ENCODE data around the gene TUBB6.

The TUBB6 gene

DNA sequence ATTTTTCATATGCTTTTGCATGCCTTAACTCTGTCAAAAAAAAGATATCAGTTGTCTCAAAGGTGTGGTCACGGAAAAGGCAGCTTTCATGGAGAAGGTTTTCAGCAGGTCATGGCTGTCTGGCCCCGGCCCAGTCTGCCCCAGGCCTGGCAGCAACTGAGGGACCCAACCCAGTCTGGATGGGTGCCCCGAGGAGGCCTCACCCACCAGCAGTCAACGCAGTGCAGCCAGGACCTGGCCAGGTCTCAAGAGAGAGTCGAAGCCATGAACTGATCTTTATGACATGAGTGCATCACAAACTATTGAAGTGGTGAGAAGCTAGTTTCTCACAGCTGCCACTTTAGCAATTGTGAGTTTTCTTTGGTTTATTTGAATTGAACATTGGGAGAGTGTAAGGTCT is 7.9 kb downstream of the TUBB6 start:
- DNase-seq: no peak

DNA sequence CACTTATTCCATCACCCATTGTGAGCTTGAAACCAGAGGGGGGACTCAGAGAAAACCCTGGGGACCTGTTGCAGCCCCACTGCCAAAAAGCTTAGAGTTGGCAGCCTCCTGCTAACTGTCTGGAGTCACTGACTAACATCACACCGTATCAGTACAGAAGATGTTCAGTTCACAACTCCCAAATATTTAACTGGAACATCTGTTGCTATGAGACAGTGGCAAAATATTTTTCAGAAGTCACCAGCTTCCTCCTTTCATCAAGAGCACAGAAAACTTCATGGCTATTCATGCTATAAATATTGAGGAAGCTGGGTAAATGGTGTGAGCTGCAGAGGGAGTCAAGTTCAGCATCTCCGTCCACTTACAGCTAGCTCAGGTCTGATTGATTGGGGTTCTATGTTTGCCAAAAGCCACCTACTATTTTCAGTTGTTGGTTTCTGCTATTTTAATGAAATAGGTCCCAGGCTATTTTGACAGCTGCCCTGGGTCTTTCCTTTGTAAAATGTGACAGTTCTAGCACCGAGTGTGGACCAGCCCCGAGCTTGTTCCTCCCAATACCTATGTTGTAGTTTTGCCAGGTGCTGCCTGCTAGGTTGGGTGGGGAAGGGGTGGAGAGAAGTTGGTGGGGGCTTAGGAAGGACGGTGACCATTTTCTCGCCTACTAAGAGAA is 9.8 kb downstream of the TUBB6 start:
- no peak for DNase-seq

DNA sequence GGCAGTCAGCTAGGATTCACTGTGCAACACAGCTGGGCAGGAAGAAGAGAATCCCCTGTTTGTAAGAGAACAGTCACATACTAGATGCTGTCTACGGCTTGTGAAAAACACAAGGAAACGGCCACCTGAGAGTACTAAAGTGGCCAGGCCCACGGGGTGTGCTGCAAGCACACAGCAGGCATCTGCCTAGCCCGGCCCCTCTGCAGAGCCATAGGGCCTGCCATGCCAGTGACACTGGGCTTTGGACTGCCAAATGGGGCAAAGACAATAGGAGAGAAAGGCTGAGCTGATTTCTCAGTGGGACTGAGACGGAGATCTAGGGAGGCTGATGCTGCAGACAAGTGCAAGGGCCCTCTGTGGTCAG is 10.3 kb downstream of the TUBB6 start:
- no peak for DNase-seq

DNA sequence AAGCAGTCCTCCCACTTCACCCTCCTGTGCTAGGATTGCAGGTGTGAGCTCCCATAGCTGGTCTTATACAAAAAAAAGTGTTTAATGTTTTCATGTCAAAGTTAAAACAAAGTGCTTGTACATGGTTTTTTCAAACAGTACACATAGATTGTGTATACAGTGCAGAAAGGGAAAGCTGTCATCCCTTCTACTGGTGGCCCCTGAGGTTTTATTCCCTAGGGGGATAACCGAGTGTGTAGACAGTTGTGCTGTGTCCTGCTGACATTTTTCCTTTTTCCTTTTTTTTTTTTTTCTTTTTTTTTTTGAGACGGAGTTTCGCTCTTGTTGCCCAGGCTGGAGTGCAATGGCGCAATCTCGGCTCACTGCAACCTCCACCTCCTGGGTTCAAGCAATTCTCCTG is 10.8 kb downstream of the TUBB6 start:
- no peak for DNase-seq

DNA sequence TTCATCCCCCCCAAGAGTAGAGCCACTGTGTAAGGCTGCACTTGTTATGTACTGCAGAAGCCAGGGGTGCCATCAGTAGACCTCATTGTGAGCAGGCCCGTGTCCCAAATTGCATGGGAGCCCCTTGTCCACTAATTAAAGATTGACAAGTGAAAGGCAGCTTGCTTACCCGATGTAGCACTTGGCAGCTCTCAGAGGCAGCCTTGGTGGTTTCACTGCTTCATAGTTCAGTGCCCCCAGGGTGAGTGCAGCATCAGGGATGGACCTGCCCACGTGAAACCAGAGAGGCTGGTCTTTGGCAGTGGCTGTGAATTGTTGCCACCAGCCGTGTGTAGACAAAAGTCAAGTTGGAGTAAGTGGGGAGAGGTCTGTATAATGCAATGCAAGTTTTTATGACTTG is 13.3 kb downstream of the TUBB6 start:
- DNase-seq: no peak

DNA sequence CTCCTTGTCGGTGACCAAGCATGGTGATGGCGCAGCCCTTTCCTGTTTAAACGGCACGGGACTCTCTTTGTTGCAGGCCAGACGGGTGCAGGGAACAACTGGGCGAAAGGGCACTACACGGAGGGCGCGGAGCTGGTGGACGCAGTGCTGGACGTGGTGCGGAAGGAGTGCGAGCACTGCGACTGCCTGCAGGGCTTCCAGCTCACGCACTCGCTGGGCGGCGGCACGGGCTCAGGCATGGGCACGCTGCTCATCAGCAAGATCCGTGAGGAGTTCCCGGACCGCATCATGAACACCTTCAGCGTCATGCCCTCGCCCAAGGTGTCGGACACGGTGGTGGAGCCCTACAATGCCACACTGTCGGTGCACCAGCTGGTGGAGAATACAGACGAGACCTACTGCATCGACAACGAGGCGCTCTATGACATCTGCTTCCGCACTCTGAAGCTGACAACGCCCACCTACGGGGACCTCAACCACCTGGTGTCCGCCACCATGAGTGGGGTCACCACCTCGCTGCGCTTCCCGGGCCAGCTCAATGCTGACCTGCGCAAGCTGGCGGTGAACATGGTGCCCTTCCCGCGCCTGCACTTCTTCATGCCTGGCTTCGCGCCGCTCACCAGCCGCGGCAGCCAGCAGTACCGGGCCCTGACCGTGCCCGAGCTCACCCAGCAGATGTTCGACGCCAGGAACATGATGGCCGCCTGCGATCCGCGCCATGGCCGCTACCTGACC is 17.1 kb downstream of the TUBB6 start:
- DNase-seq: no peak

DNA sequence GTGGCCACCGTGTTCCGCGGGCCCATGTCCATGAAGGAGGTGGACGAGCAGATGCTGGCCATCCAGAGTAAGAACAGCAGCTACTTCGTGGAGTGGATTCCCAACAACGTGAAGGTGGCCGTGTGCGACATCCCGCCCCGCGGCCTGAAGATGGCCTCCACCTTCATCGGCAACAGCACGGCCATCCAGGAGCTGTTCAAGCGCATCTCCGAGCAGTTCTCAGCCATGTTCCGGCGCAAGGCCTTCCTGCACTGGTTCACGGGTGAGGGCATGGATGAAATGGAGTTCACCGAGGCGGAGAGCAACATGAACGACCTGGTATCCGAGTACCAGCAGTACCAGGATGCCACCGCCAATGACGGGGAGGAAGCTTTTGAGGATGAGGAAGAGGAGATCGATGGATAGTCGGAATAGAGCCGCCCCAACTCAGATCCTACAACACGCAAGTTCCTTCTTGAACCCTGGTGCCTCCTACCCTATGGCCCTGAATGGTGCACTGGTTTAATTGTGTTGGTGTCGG is 17.7 kb downstream of the TUBB6 start:
- DNase-seq: no peak

DNA sequence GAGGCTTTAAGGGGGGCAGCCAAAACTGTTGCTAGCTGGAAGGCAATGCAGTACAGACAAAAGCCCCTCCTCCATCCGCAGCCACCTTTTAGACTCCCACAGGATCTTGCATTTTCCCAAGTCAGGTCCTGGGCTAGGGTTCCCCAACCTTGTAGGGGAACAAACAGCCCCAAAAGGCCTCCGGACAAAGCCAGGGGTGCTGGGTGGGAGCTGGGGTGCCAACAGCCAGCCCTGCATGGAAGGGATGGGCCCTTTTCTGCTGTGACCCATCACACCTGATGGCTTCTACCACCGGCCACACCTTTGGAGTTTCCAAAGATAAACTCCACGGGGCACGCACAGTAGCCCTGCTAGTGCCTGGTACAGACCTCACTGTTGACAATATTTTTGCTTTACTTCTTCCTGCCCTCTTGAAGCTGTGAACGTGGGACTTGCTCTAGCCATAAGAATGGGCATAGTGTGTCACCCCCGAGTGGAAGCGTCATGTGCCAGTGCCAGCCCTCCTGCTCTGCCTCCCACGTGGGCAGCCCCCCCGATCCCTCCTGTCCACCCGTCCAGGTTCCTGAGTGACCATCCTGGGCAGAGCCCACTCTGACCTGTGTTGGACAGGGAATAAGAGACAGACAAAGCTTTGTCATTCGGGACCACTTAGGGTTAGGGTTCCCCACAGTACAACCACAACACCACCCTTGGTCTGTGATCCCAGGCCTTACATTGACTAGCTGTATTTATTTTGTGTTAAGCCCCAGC is 18.8 kb downstream of the TUBB6 start:
- no peak for DNase-seq

DNA sequence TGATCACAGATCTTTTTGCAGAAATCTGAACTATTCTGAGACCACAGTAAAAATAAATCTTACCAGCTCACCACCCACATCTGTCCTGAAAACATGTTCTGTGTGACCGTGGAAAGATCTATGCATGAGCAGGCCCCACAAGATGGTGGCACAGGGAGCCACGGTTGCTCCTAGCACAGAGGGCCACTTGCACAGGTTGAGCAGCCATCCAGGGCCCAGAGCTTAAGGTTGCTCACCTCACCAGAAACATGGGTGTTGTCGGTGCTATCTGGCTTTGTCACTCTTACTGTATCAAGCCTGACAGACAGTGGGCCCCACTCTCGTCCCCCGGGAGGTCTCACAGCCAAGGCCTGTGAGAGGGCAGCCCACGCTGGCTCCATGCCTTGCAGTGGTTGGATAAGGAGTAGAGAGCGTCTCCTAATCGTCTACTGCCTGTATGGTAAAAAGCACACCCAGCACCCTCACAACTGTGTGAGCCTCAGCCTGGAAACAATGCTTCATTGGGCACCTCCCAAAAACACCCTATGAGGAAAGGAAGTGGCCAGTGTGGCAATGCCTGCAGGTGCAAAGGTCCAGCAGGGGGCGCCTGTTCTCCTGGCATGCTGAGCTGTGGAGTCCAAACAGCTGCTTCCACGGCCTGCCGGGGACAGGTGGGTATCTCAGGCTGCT is 19.6 kb downstream of the TUBB6 start:
- DNase-seq: peak; percentile 90

DNA sequence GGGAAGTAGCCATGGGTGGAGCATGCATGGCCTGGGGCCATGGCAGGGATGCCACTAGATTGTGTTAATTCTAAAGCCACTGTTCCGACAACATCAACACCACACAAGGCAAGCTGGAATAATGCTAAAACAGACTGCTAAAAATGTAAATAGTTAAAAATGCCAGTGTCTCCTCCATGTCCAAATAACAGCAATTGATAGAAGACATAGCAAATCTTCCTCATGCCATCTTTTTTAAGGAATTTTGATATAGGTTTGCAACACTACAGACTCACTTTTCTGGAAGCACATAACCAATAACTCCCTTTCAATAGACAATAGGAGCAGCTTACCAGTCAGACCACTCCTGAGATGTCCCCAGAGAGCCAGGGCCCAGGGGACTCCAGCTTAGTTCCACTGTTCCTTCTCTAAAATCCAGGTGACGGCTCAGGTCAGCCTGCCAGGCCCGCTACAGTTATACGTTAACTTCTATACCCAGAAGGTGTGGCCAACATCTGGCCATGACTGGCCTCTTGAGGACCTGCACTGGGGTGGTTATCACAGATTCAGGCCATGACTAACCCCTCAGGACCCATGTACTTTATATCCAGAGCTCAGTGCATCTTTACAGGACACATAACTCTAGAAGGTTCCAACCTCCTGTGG is 20.3 kb downstream of the TUBB6 start:
- no peak for DNase-seq

DNA sequence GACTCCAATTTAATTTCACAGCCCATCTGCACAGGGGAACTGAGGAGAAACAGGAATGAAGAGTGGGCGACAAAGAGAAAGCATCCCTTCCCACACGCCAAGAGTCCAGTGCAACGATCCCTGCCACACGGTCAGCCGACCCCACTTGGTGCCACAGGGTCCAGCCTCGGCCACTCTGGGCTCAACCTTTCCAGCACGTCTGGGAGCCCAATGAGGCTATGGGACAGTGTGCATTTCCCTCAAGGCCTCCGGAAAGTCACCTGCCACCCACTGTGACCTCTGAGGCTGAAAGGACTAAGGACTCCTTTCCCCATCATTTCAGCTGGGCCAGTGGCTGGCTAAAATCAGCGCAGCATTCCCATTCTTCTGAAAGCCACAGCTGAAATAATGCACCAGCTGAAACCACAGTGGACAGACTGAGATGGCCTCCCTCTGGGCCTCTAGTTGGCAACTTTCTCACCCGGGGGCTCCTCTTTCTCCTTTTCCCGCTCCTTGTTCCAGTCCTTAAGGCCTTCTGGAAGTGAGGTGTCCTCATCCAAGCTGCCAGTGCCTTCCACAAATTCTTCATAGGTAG is 21.2 kb downstream of the TUBB6 start:
- no peak for DNase-seq

DNA sequence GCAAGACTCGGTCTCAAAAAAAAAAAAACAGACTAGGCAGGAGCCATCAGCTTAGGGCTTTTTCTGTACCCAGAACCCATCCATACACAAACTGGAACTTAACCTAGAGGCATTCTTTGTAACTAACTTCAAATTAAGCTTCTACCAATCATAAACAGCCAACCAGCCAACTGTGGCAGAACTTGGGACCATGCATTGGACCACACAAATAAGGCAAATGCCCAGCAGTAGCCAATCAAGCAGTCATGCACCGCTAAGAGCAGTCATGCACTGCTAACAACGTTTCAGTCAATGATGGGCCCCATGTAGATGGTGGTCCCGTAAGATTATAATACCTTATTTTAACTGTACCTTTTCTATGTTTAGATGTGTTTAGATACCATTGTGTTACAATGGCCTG is 22.7 kb downstream of the TUBB6 start:
- DNase-seq: no peak

DNA sequence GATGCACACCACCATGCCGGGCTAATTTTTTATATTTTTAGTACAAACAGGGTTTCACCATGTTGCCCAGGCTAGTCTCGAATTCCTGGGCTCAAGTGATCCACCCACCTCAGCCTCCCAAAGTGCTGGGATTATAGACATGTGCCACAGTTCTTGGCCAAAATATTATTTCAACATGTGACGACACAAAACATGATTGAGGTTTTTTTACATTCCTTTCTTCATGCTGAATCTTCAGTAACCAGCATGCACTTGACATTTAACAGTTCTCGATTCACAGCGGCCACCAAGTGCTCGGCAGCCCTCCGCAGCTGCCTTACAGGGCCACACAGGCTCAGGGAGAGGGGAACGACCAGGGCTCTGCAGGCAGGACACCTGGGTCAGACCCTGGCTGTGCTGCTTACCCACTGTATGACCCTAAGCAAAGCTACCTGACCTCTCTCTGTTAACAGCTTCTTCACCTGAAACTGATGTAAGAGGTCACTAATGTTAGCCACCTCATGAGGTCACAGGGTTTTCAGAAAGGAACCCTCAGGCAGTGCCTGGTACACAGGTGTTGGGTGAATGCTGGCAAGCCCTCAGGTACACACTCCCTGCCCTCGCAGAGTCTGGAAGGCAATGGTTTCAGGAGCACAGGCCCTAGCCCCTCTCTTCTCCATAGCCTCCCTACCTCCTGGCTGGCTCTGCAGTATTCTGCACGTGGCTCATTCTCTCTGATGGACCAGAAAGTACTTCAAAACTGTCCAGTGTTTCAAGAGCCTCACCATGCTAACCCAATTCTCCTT is 25.7 kb downstream of the TUBB6 start:
- DNase-seq: no peak

DNA sequence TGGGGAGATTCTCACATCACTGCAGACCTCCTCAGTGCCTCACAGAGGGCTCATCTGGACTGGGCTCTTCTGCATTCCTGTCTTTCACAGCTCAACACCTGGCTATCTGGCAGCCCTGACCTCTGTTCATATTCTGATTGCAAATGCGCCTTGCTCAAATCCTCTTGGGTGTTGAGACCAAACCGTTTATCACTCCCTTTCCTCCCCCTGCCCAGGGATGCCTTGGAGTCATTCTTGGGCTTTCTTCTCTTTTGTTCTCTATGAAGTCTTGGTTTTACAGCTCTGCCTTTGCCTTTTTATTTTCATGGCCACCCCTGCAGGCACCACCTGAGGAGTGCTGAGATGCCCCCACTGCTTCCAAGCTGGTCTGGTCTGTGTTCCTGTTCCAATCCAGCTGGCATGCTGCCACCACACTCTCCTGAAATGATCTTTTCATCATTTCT is 26.3 kb downstream of the TUBB6 start:
- DNase-seq: no peak

DNA sequence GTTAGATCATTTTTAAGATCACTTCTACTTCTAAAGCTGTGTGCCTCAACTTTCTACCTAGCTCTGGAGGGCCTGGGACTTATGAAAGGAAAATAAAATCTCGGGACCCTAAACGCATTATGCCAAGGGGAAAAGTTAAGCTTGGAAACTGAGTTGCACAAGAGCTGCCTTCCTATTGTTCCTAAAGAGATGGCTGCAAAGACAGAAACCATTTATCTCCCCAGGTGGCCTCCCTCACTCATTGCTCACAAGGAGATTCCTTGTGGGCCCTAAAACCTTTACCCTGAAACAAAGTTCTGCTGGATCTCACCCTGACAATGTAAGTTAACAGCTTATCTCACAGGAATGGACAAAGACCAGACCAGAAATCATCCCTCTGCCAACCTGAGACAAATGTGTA is 26.8 kb downstream of the TUBB6 start:
- DNase-seq: no peak

DNA sequence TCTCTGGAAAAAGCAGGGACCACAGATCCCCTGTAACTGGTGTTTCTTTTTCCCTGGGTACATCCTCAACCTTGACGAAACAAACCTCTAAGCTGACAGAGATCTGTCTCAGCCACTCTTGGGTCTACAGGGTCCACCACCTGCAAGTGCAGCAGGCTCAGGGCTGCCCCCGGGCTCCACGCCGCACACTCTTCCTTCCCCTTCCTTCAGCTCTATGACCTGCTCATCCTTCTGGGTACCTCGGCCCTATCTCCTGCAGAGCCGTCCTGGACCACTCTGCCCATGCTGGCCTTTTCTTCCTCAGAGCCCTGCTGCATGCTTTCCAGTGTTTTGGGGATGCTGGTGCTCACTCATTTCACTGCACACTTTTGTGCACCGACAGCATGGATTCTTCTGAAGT is 27.5 kb downstream of the TUBB6 start:
- no peak for DNase-seq

DNA sequence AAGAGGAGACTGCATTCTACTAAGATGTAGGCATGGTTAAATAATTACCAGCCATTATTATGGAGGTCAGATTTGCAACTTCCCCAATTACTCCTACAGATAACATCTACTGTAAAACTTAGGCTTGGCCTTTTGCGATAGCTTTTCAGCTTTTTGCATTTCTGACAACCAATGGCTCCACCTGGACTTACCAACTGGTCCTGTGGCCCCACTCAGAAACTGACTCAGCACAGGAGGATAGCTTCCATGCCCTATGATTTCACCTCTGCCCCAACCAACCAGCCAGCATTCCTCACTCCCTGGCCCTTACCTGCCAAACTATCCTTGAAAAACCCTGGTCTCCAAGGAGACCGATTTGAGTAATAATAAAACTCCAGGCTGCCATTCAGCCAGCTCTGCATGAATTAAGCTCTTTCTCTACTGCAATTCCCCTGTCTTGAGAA is 28.2 kb downstream of the TUBB6 start:
- no peak for DNase-seq

DNA sequence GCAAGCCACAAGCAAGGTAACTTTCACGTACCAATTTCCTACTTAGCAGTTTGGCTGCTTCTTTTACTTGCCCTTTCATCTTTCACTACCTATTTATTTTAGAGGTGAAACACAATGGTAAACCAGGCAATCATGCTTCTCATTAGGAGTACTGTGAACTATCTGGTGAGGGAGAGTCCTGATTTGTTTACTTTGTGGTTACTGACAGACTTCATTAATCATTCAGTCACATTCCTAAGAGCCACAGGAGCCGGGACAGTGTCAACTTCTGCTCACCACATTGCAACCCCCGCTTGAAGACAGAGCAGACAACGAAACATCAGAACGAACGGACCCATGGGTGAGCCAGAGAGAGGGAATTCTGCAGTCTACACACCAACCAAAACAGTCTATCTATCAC is 28.8 kb downstream of the TUBB6 start:
- DNase-seq: no peak

DNA sequence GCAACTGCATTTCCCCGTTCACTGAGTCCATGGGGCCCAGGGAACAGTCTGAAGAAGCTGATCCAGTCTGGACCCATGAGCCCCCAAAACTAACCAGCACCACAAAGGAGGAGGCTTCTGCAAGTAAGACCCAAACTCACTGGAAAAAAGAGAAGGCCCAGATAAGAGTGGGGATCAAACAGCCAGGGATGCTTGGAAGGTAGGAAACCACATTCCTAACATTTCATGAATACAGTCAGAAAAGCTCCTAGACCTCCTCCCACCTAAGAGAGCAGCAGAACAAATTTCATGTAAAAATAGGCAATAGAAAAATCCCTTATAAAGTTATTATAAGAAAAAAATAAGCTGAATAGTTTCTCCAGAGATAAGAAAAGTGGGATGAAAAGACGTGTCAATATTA is 30.3 kb downstream of the TUBB6 start:
- no peak for DNase-seq

DNA sequence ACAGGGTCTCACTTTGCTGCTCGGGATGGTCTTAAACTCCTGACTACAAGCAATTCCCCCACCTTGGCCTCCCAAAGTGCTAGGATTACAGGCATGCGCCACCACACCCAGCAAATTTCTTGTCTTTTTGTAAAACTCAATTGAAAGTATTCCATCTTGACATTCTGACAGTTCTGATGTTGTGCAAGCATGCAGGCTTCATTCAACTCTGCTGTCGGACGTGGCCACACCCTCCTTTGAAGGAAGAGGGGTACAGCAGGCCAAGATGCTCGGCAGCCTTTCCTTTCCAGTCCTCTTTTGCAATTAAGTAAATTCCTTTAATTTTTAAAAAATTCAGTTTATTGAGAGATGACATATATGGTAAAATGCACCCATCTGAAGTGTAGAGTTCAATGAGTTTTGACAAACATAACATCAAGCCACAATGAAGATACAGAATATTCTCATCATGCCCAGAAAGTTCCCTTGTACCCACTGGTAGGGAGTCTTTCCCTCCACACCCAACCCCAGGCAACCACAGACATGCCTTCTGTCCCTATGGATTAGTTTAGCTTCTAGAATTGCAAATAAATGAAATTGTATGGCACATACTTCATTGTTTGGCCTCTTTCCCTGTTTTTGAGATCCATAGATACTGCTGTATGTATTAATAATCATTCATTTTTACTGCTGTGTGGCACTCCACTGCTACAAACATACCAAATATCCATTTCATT is 33.1 kb downstream of the TUBB6 start:
- no peak for DNase-seq

DNA sequence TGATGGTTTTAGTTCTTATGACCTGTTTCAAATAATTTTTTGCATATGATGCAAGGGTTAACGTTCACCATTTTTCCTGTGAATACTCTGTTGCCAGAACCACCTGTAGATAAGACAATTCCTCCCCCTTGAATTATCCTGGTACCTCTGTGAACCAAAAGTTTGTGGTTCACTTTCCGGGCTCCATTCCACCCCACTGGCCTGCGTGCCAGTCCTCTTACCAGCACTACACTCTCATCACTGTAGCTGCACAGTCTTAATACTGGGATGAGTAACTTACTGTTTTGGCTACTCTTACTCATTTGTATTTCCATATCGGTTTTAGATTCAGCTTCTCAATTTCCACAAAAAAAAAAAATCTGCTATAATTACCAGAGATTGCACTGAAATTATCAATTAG is 34.6 kb downstream of the TUBB6 start:
- no peak for DNase-seq
